GM13976 (cell line): ENCODE measurements around the gene HK1.

ENCODE experiments used
- DNase-seq: peaks from one replicate; pipeline ENCODE4 v3.0.0; 2012; ENCODE audit warnings: low spot score
- in situ Hi-C: fragments of 300-500 bp; cut with MboI; formaldehyde crosslinking; loops from one replicate; pipeline ENCODE4 v1.12.0; 2022; ENCODE audit warnings: low sequenced_read_pairs, mixed read lengths, inconsistent platforms; ENCODE audit not compliant: unreplicated experiment
- TF ChIP-seq, protein P1 (sequence below): IDR thresholded peaks from 2 replicates; pipeline ENCODE4 v1.5.1; 2012; ENCODE audit warnings: borderline replicate concordance, mild to moderate bottlenecking; ENCODE audit not compliant: insufficient read depth; ENCODE audit errors: extremely low read depth, missing control alignments, control extremely low read depth

The HK1 gene

DNA sequence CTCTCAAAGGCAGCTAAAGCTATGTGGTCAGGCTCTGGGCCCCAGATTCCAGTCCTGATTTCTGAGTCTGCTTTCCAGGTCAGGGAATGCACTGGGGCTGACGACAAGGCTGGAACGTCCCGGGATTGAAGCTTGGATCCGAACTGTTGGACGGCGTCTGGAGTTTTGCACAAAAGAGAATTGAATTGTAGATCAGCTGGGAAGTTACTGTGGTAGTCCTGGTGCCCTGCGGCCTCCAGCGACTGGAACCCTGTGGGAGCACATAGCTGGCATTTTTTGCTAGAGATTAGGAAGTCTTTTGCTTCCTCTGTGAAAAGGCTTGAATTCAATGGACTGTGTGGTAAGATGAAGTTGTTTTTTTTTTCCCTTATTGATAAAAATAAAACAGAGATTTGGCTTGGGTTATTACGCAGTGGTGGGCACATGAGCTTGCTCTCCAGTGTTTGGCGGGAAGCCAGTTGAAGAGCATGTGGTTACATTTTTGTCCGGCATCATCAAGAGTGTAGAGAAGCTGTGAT lies at the start of gene HK1:
Gene HK1 (plus strand): TSS at position 51 of the 518 bp plus-strand sequence.
- in situ Hi-C loops: no loop called here
- TF ChIP-seq, protein P1, sequence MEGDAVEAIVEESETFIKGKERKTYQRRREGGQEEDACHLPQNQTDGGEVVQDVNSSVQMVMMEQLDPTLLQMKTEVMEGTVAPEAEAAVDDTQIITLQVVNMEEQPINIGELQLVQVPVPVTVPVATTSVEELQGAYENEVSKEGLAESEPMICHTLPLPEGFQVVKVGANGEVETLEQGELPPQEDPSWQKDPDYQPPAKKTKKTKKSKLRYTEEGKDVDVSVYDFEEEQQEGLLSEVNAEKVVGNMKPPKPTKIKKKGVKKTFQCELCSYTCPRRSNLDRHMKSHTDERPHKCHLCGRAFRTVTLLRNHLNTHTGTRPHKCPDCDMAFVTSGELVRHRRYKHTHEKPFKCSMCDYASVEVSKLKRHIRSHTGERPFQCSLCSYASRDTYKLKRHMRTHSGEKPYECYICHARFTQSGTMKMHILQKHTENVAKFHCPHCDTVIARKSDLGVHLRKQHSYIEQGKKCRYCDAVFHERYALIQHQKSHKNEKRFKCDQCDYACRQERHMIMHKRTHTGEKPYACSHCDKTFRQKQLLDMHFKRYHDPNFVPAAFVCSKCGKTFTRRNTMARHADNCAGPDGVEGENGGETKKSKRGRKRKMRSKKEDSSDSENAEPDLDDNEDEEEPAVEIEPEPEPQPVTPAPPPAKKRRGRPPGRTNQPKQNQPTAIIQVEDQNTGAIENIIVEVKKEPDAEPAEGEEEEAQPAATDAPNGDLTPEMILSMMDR: no peak
- no peak for DNase-seq

DNA sequence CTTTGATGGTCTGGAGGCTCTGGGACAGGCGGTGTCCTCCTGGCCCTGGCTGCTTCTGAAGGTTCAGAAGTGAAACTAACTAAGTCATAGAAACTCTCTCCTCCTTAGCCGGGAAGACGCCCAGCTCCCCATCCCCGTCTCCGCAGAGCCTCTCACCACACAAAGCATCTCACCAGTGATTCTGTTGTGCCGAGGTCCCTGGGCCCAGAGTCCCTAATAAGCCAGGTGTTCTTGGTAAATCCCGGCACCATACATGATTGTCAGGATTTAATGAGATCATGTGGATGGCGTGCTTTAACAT lies 48.7 kb upstream of the HK1 start:
- DNase-seq: no peak
- in situ Hi-C loops: loop anchor here (10.0 kb wide), 1 partner anchor 235 kb away; no protein-coding TSS in a partner anchor
- TF ChIP-seq, protein P1: no peak

GRCh38 chr10:69230128-69230527 lies 48.2 kb upstream of the HK1 start:
- TF ChIP-seq, protein P1: no peak
- in situ Hi-C loops: no loop called here
- DNase-seq: peak; percentile 12

GRCh38 chr10:69232252-69232651 lies 46.0 kb upstream of the HK1 start:
- in situ Hi-C loops: no loop called here
- DNase-seq: no peak

GRCh38 chr10:69232736-69233480 lies 45.4 kb upstream of the HK1 start:
- DNase-seq: no peak
- TF ChIP-seq, protein P1: no peak
- in situ Hi-C loops: no loop called here

More at GRCh38 chr10:69232252-69232651, 46.0 kb upstream of the HK1 start:
- TF ChIP-seq, protein P1: no peak

- TF ChIP-seq, protein P1: no peak
- DNase-seq: no peak
- in situ Hi-C loops: no loop called here
These were observed 43.8 kb upstream of the HK1 start for GRCh38 chr10:69234447-69234846.
